ENCODE measurements around the gene GRID2IP.

- no peak for TF ChIP-seq CTCF (conservative IDR thresholded peaks at IDR 0.05; ENCODE audit: low read depth, low read length)
- no peak for TF ChIP-seq EZH2 (IDR thresholded peaks at IDR 0.05; ENCODE audit: borderline replicate concordance, low read depth, low read length, poor library complexity, severe bottlenecking)
Observed at GRCh38 chr7:6510476-6511133, 40.7 kb downstream of the GRID2IP start.
